Endothelial cell of umbilical vein (primary cell): ENCODE data around the gene ATP1A4. TPM values are rescaled to one million over a fixed set of nuclear protein-coding genes. Genes with fewer than 3 reads are reported as not detected.

Experiments
- BruUV-seq: library from RNA; stranded (reverse); fragments of 400-500 nt; replicated peaks from 2 replicates; lab custom pipeline; 2021; lab: Mats Ljungman, UMichigan
- CTCF ChIA-PET: fragments of 300-600, 350-600 bp; sonication (Branson Sonifier 250); formaldehyde crosslinking; loops from one replicate; lab custom pipeline; 2021; ENCODE audit warnings: antibody characterized with exemption, inconsistent platforms; lab: Charles Lee
- POLR2A ChIA-PET: fragments of 300-600, 350-600 bp; sonication (Branson Sonifier 250); formaldehyde crosslinking; loops from one replicate; lab custom pipeline; 2021; ENCODE audit warnings: antibody characterized with exemption, inconsistent platforms; lab: Charles Lee
- DNase-seq: peaks from one replicate; pipeline ENCODE4 v3.0.0-alpha.2; 2011; ENCODE audit warnings: low read depth, low spot score
- FAIRE-seq: peaks from 2 replicates; lab custom pipeline; 2011; peaks lifted over from hg19 to GRCh38; lab: Jason Lieb, UNC
- H2AFZ ChIP-seq: 2 replicates; pipeline ENCODE4 v1.6.0; 2012; ENCODE audit warnings: low read depth, low read length, control low read depth, inconsistent platforms
- H3K27ac ChIP-seq: 2 replicates; pipeline ENCODE4 v1.5.1; 2011; ENCODE audit warnings: low read depth, mild to moderate bottlenecking, control low read depth, low read length, moderate library complexity; ENCODE audit not compliant: insufficient read depth
- H3K27me3 ChIP-seq, 2 experiments: 2 replicates each; pipeline versions ENCODE4 v1.6.0 to v1.6.1; 2011; ENCODE audit warnings: low read length in 2 of 2, mixed read lengths in 1 of 2; ENCODE audit not compliant: control insufficient read depth in 2 of 2, insufficient read depth in 2 of 2
- H3K36me3 ChIP-seq, 2 experiments: 2 replicates in 1 of 2; 3 replicates in 1 of 2; pipeline ENCODE4 v1.5.1; 2011; ENCODE audit warnings: low read length in 2 of 2, mild to moderate bottlenecking in 1 of 2, moderate library complexity in 1 of 2; ENCODE audit not compliant: control insufficient read depth in 2 of 2, insufficient read depth in 2 of 2; ENCODE audit errors: extremely low read depth in 1 of 2
- H3K4me1 ChIP-seq: 3 replicates; pipeline ENCODE4 v1.5.1; 2011; ENCODE audit warnings: mild to moderate bottlenecking, low read length; ENCODE audit not compliant: control insufficient read depth, insufficient read depth; ENCODE audit errors: extremely low read depth
- H3K4me2 ChIP-seq: 2 replicates; pipeline ENCODE4 v1.6.1; 2011; ENCODE audit warnings: low read length, control low read depth, mixed read lengths; ENCODE audit not compliant: insufficient read depth
- H3K4me3 ChIP-seq, 3 experiments: fragments of 200-600 bp in 1 of 3; sonication (generic), shearing (Covaris generic) in 1 of 3; replicated peaks in 1 of 3; 2 replicates each; pipeline ENCODE4 v1.5.1; 2011 to 2016; ENCODE audit warnings: control low read depth in 3 of 3, low read length in 3 of 3, mild to moderate bottlenecking in 2 of 3, inconsistent platforms in 1 of 3, low read depth in 1 of 3, moderate library complexity in 1 of 3; ENCODE audit not compliant: insufficient read depth in 1 of 3
- H3K79me2 ChIP-seq: 2 replicates; pipeline ENCODE4 v1.6.0; 2012; ENCODE audit warnings: low read length, inconsistent platforms; ENCODE audit not compliant: control insufficient read depth, insufficient read depth
- H3K9ac ChIP-seq: replicated peaks from 2 replicates; pipeline ENCODE3; 2011; ENCODE audit warnings: low read length, control low read depth; ENCODE audit not compliant: insufficient read depth; ENCODE audit errors: extremely low read depth
- H3K9me1 ChIP-seq: replicated peaks from 3 replicates; pipeline ENCODE4 v1.6.0; 2011; ENCODE audit warnings: mild to moderate bottlenecking, low read length; ENCODE audit not compliant: control insufficient read depth, insufficient read depth; ENCODE audit errors: extremely low read depth
- H3K9me3 ChIP-seq: replicated peaks from 2 replicates; pipeline ENCODE4 v1.5.1; 2012; ENCODE audit warnings: low read length, inconsistent platforms; ENCODE audit not compliant: control insufficient read depth, insufficient read depth
- H4K20me1 ChIP-seq: replicated peaks from 2 replicates; pipeline ENCODE3; 2011; ENCODE audit warnings: mild to moderate bottlenecking, low read length; ENCODE audit not compliant: control insufficient read depth, insufficient read depth; ENCODE audit errors: extremely low read depth
- CTCF ChIP-seq, 2 donors: IDR thresholded peaks; 1 replicate in 1 of 2; 2 replicates in 1 of 2; pipeline ENCODE4 v1.5.1; 2011; ENCODE audit warnings: low read length in 2 of 2, mild to moderate bottlenecking in 2 of 2, moderate library complexity in 2 of 2, control low read depth in 1 of 2, inconsistent platforms in 1 of 2, low read depth in 1 of 2; ENCODE audit not compliant: insufficient read depth in 1 of 2; ENCODE audit errors: extremely low read depth in 1 of 2
- FOS ChIP-seq: IDR thresholded peaks from 2 replicates; pipeline ENCODE4 v1.6.1; 2011; ENCODE audit warnings: mild to moderate bottlenecking, low read length, moderate library complexity, borderline replicate concordance; ENCODE audit not compliant: insufficient read depth
- GATA2 ChIP-seq: IDR thresholded peaks from 2 replicates; pipeline ENCODE4 v1.7.0; 2011; ENCODE audit warnings: low read depth, mild to moderate bottlenecking, moderate library complexity, mixed read lengths, low read length; ENCODE audit not compliant: insufficient read length, insufficient read depth
- JUN ChIP-seq: IDR thresholded peaks from 2 replicates; pipeline ENCODE4 v1.6.1; 2011; ENCODE audit warnings: borderline replicate concordance, low read depth; ENCODE audit not compliant: insufficient read length, insufficient read depth
- MAX ChIP-seq: IDR thresholded peaks from 2 replicates; pipeline ENCODE4 v1.6.1; 2011; ENCODE audit not compliant: insufficient read depth, insufficient read length
- MYC ChIP-seq: IDR thresholded peaks from one replicate; pipeline ENCODE4 v1.6.1; 2011; ENCODE audit warnings: mild to moderate bottlenecking, low read depth, low read length
- POLR2A ChIP-seq: IDR thresholded peaks from 2 replicates; pipeline ENCODE4 v1.6.1; 2012; ENCODE audit warnings: low read depth, mild to moderate bottlenecking, control low read depth, low read length
- dilution Hi-C: fragments of 300-500 bp; cut with MboI; formaldehyde crosslinking; loops from one replicate; pipeline ENCODE4 v1.15.0; 2019; ENCODE audit warnings: low sequenced_read_pairs; ENCODE audit not compliant: extremely low pct_ligation_motif_present
- intact Hi-C: fragments of 100-400 bp; cut with micrococcal nuclease; formaldehyde crosslinking; loops from one replicate; pipeline ENCODE4 v1.10.0; 2022
- polyA plus RNA-seq, 4 experiments: library from polyadenylated mRNA; depleted of rRNA in 3 of 4; stranded (reverse) in 3 of 4; unstranded in 1 of 4; fragments of >200 nt; gene quantifications; 2 replicates each; pipeline versions ENCODE4 v1.2.1 to v1.2.3, GENCODE V29; 2011 to 2012; ENCODE audit warnings: missing spikeins in 1 of 4
- total RNA-seq: library from RNA; stranded (reverse); gene quantifications from 2 replicates; pipeline ENCODE4 v1.2.3, GENCODE V29; 2021

ATP1A4 gene
- total and polyA plus RNA-seq, 2 donors (not counting 3 experiments of a cell fraction or from before 2014, with no cell fraction given) = not detected

- BruUV-seq = no TSS peak
- intact Hi-C loops = no loop called here
- no peak for FAIRE-seq
- H3K27me3 ChIP-seq = no peaks in the 10 kb centered on the region
- dilution Hi-C loops = no loop called here
- no peaks in the 10 kb centered on the region for H3K4me1 ChIP-seq
- H4K20me1 ChIP-seq = no peaks in the 10 kb centered on the region
- no peak overlapping the region for H3K9ac ChIP-seq
- H3K4me3 ChIP-seq = no peak overlapping the region
- ChIA-PET CTCF (interaction anchor here (1.9 kb wide), 1 partner anchor 12 kb away, joined by 5 read pairs; no protein-coding TSS in a partner anchor), POLR2A (no interaction called here)
- no peaks in the 10 kb centered on the region for H3K79me2 ChIP-seq
- DNase-seq = no peak
- no peaks in the 10 kb centered on the region for H3K9me3 ChIP-seq
- TF ChIP-seq JUN (no peak), POLR2A (no peak), CTCF (IDR thresholded peaks at IDR 0.05; ENCODE audit: extremely low read depth in 1 of 2, insufficient read depth in 1 of 2, low read depth in 1 of 2, low read length in 2 of 2) (no peak), GATA2 (no peak), FOS (no peak)
- H3K27ac ChIP-seq = no peak overlapping the region
- H3K36me3 ChIP-seq = no peaks in the 10 kb centered on the region
- no peak overlapping the region for H3K4me2 ChIP-seq
- H2AFZ ChIP-seq = no peak overlapping the region
- no peaks in the 10 kb centered on the region for H3K9me1 ChIP-seq
Measured at GRCh38 chr1:160136926-160137200, 14.5 kb upstream of the ATP1A4 start.

GRCh38 chr1:160137216-160137862, 14.1 kb upstream of the ATP1A4 start:
- no peak for FAIRE-seq
- H2AFZ ChIP-seq = no peak overlapping the region
- dilution Hi-C loops (no loop called here), intact Hi-C loops (no loop called here)
- BruUV-seq = no TSS peak
- no peaks in the 10 kb centered on the region for H3K9me1 ChIP-seq
- POLR2A ChIA-PET = no interaction called here
- H3K4me2 ChIP-seq = no peak overlapping the region
- no peak overlapping the region for H3K27ac ChIP-seq
- H3K9ac ChIP-seq = no peak overlapping the region
- no peaks in the 10 kb centered on the region for H3K27me3 ChIP-seq
- TF ChIP-seq MAX (no peak), CTCF (IDR thresholded peaks at IDR 0.05; ENCODE audit: extremely low read depth in 1 of 2, insufficient read depth in 1 of 2, low read depth in 1 of 2, low read length in 2 of 2) (no peak), MYC (no peak), FOS (no peak), JUN (no peak), GATA2 (no peak)
- no peaks in the 10 kb centered on the region for H3K36me3 ChIP-seq
- H4K20me1 ChIP-seq = no peaks in the 10 kb centered on the region
- no peaks in the 10 kb centered on the region for H3K79me2 ChIP-seq
- H3K4me1 ChIP-seq = no peaks in the 10 kb centered on the region
- H3K9me3 ChIP-seq = no peaks in the 10 kb centered on the region
- H3K4me3 ChIP-seq = no peak overlapping the region
- CTCF ChIA-PET = interaction anchor here (1.9 kb wide), 1 partner anchor 12 kb away, joined by 5 read pairs; no protein-coding TSS in a partner anchor
- no peak for DNase-seq
